ENCODE data around the gene ABCA2. TPM values are rescaled to one million over a fixed set of nuclear protein-coding genes. Genes with fewer than 3 reads are reported as not detected.

ABCA2 gene
- total and polyA plus RNA-seq, 12 donors: 16.0 to 46.7 (median 28.1) TPM

- Histone ChIP-seq H3K9me3 (no peaks in the 10 kb centered on the region), H3K4me1 (peaks cover 16 to 89% (median 67%) of the 10 kb centered on the region in 9 donors), H3K4me3 (no peak overlapping the region), H3K27ac (peak overlapping the region in 8 of 10 donors; percentile 82 to 93 (median 89)), H3K27me3 (peaks cover 0 to 40% (median 6%) of the 10 kb centered on the region in 7 donors), H3K36me3 (no peaks in the 10 kb centered on the region)
- 85 to 86% methylated on average over 26 of the region's 26 CpGs for WGBS, 2 donors
- DNase-seq: peak in 1 of 2 donors; percentile 28
- intact Hi-C loops (cut with DNase I): loop anchor here in 2 of 10 donors (2.0 to 5.0 kb wide), 2 partner anchors 29 to 33 kb away; partner anchors contain the start of gene C8G (in 1 of the 2)
- no peak for TF ChIP-seq CTCF (IDR thresholded peaks at IDR 0.05)
- no peak for ATAC-seq
Observed at GRCh38 chr9:136979769-136980587, 48.1 kb downstream of the ABCA2 start.

- DNase-seq: peak in 1 of 2 donors; percentile 23
- H3K36me3 ChIP-seq: no peaks in the 10 kb centered on the region
- H3K27ac ChIP-seq: peak overlapping the region in 8 of 10 donors; percentile 55 to 93 (median 88)
- H3K9me3 ChIP-seq: no peaks in the 10 kb centered on the region
- peaks cover 16 to 89% (median 62%) of the 10 kb centered on the region in 9 donors for H3K4me1 ChIP-seq
- intact Hi-C loops (cut with DNase I): loop anchor here in 1 of 10 donors (2.0 kb wide), 1 partner anchor 28 kb away; no protein-coding TSS in a partner anchor
- ATAC-seq: no peak
- WGBS, 2 donors: 63 to 66% methylated on average over 39 to 41 of the region's 41 CpGs
- H3K27me3 ChIP-seq: peaks cover 0 to 31% (median 0%) of the 10 kb centered on the region in 7 donors
- TF ChIP-seq CTCF (IDR thresholded peaks at IDR 0.05): no peak
- peak overlapping the region in 4 of 10 donors; percentile 18 to 32 (median 26) for H3K4me3 ChIP-seq
Observed at GRCh38 chr9:136978865-136979544, 49.0 kb downstream of the ABCA2 start.

DNA sequence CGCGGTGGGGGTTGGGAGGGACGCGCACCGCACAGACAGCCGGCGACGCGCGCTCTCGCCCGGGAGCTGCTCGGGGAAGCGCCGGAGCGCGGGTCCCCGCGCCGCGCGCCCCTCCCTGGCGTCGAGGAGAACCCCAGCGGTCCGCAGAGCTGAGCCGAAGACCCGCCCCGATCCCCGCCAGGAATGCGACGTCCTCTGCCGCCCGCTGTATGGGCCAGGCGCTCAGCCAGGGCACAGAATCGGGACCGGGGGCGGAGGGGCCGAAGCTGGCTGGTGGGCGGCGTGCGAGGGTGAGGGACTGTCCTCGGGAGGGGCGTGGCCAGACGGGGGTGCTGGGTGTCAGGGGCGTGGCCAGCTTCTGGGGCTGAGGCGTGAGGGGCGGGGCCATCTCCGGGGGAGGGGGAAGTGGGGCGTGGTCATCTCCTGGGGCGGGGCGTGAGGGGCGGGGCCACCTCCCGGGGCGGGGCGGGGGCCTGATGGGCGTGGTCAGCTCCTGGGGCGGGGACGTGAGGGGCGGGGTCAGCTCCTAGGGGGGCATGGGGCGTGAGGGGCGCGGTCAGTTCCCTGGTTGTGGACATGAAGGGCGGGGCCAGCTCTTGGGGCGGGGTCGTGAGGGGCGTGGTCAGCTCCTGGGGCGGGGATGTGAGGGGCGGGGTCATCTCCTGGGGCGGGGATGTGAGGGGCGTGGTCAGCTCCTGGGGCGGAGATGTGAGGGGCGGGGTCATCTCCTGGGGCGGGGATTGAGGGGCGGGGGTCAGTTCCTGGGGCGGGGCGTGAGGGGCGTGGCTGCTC is 49.8 kb downstream of the ABCA2 start:
- TF ChIP-seq CTCF (IDR thresholded peaks at IDR 0.05): no peak
- Histone ChIP-seq H3K4me1 (peaks cover 16 to 94% (median 62%) of the 10 kb centered on the region in 9 donors), H3K27me3 (peaks cover 0 to 24% (median 0%) of the 10 kb centered on the region in 7 donors), H3K27ac (peak overlapping the region; percentile 58 to 93 (median 89)), H3K36me3 (no peaks in the 10 kb centered on the region), H3K4me3 (peak overlapping the region; percentile 49 to 67 (median 58)), H3K9me3 (no peaks in the 10 kb centered on the region)
- intact Hi-C loops (cut with DNase I): loop anchor here in 1 of 10 donors (2.0 kb wide), 1 partner anchor 27 kb away; no protein-coding TSS in a partner anchor
- ATAC-seq (peak; percentile 25 to 50 (median 39)), DNase-seq (peak; percentile 89)
- WGBS, 2 donors: 4 to 5% methylated on average over 59 to 77 of the region's 78 CpGs
